ENCODE measurements around the gene RESP18. TPM values are rescaled to one million over a fixed set of nuclear protein-coding genes. Genes with fewer than 3 reads are reported as not detected.

RESP18 gene
- polyA plus RNA-seq, 1 of the 3 experiments (the other 2 are of a cell fraction): not detected

- ChIA-PET POLR2A (interaction anchor here (0.6 kb wide), 1 partner anchor 202 kb away, joined by 4 read pairs; no protein-coding TSS in a partner anchor), CTCF (interaction anchor here (0.7 to 4.5 kb wide), 23 partner anchors 8 to 495 kb away, joined by 3 to 20 read pairs (median 5); partner anchors contain the start of genes GLB1L, PTPRN and STK16)
- Histone ChIP-seq H3K9ac (no peak overlapping the region), H3K4me3 (ENCODE audit: low read depth in 2 of 2, low read length in 1 of 2) (no peak overlapping the region), H4K20me1 (ENCODE audit: insufficient read depth) (no peaks in the 10 kb centered on the region), H3F3A (replicated peaks; ENCODE audit: insufficient read depth) (no peaks in the 10 kb centered on the region), H3K27me3 (ENCODE audit: insufficient read depth) (peaks cover 14% of the 10 kb centered on the region), H3K9me2 (no peaks in the 10 kb centered on the region), H3K4me1 (ENCODE audit: control insufficient read depth in 1 of 2, insufficient read depth in 2 of 2, low read depth in 1 of 2, low read length in 1 of 2) (peaks cover 0 to 2% of the 10 kb centered on the region in 2 experiments; a peak in 1 of 4 replicates), H2AFZ (ENCODE audit: low read depth) (no peak overlapping the region), H3K79me2 (ENCODE audit: insufficient read depth) (no peaks in the 10 kb centered on the region), H3K36me3 (replicated peaks in 1 of 2; ENCODE audit: control insufficient read depth in 1 of 2, insufficient read depth in 2 of 2, low read length in 1 of 2) (no peaks in the 10 kb centered on the region), H3K9me3 (no peaks in the 10 kb centered on the region), H3K27ac (ENCODE audit: low read depth in 2 of 2, low read length in 1 of 2) (no peak overlapping the region), H3K4me2 (no peak overlapping the region)
- TF ChIP-seq GATA2 (CRISPR knock-in tag; IDR thresholded peaks at IDR 0.05) (no peak), CTCF (IDR thresholded peaks at IDR 0.05) (no peak), USF2 (IDR thresholded peaks at IDR 0.05; ENCODE audit: borderline replicate concordance, low read depth, low read length) (no peak), FOXJ3 (CRISPR knock-in tag; IDR thresholded peaks at IDR 0.05) (no peak), YY1 (IDR thresholded peaks at IDR 0.05; ENCODE audit: low read depth) (no peak), RCOR1 (IDR thresholded peaks at IDR 0.05; ENCODE audit: low read length) (no peak), FOXM1 (IDR thresholded peaks at IDR 0.05; ENCODE audit: low read depth) (no peak), TAF1 (IDR thresholded peaks at IDR 0.05; ENCODE audit: borderline replicate concordance, low read depth, low read length) (no peak), RAD21 (IDR thresholded peaks at IDR 0.05; ENCODE audit: low read length) (no peak), EP300 (IDR thresholded peaks at IDR 0.05; ENCODE audit: borderline replicate concordance in 1 of 2, low read depth in 1 of 2, low read length in 1 of 2) (no peak), GABPA (IDR thresholded peaks at IDR 0.05; ENCODE audit: low read depth) (no peak)
- TF ChIP-seq, protein P1, sequence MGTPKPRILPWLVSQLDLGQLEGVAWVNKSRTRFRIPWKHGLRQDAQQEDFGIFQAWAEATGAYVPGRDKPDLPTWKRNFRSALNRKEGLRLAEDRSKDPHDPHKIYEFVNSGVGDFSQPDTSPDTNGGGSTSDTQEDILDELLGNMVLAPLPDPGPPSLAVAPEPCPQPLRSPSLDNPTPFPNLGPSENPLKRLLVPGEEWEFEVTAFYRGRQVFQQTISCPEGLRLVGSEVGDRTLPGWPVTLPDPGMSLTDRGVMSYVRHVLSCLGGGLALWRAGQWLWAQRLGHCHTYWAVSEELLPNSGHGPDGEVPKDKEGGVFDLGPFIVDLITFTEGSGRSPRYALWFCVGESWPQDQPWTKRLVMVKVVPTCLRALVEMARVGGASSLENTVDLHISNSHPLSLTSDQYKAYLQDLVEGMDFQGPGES (IDR thresholded peaks at IDR 0.05; ENCODE audit: low read depth, low read length): no peak
- TF ChIP-seq, protein P2, sequence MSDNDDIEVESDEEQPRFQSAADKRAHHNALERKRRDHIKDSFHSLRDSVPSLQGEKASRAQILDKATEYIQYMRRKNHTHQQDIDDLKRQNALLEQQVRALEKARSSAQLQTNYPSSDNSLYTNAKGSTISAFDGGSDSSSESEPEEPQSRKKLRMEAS (IDR thresholded peaks at IDR 0.05; ENCODE audit: low read depth): no peak
- no peak for DNase-seq
- WGBS (ENCODE audit: low lambda C conversion rate): 50% methylated on average over 5 of the region's 5 CpGs
Observed at GRCh38 chr2:219353129-219353528, 20.6 kb upstream of the RESP18 start.

Measured in SK-N-SH (cell line).